HG03066 (cell line): ENCODE results near the gene CARD14.
"Not testable (repeated sequence)": the region's sequence is repeated elsewhere in the genome, so short reads cannot be mapped to it uniquely, and the experiment has no call there.

Source experiments
- ATAC-seq: cut with Tn5 transposase; IDR thresholded peaks from one replicate; pipeline ENCODE4 v1.9.1; 2021; ENCODE audit warnings: low read depth; ENCODE audit not compliant: unreplicated experiment

Gene CARD14

DNA sequence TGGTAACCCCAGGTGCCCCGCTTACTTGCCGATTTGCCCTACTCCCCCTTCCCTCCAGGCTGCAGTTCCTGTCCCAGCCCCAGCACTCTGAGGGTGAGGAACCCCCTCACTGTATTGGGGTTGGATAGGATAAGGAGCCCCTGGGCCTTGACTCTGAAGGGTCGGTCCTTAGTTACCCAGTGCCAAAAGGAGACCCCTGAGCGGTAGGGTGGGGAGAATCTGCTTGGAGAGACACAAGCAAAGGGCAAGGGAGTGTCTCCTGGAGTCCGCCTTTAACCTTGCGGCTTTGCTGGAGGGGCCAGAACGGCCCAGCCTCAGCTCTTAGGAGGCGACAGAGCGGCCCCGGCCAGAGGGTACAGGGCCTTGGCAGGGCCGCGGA, 13.0 kb downstream of the CARD14 start:
- no peak for ATAC-seq

DNA sequence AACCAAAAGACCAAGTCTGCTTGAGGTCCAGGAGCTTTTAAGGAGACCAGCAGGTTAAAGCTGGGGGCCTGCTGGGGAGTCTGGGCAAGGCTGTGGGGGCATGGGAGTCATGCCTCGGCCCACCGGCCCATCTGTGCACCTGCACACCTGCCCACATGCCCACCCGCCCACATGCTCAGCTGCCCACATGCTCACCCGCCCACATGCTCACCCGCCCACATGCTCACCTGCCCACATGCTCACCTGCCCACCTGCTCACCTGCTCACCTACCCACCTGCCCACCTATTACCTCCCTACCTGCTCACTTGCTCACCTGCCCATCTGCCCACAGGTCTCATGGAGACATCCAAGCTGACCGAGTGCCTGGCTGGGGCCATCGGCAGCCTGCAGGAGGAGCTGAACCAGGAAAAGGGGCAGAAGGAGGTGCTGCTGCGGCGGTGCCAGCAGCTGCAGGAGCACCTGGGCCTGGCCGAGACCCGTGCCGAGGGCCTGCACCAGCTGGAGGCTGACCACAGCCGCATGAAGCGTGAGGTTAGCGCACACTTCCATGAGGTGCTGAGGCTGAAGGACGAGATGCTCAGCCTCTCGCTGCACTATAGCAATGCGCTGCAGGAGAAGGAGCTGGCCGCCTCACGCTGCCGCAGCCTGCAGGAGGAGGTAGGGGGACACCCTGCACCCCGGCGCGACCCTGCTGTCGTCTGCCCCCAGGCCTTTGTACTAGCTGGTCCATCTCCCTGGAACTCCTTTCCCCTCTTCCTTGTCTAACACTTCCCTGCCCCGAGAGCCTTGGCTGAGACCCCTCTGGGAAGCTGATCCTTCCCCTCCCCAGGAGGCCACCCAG, 14.0 kb downstream of the CARD14 start:
- no peak for ATAC-seq

DNA sequence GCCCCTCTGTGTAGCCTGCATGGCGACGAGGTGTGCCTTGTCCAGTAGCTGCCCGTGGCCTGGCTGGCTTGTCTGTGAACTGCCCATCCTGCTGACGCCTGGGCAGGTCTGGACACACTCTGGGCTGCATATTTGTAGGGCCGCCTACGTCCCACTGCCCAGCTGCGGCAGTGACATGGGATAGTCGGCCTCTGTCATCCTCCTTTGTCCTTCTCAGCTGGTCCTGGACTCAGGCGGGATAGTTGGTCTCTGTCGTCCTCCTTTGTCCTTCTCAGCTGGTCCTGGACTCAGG, 14.5 kb downstream of the CARD14 start:
- ATAC-seq = no peak

DNA sequence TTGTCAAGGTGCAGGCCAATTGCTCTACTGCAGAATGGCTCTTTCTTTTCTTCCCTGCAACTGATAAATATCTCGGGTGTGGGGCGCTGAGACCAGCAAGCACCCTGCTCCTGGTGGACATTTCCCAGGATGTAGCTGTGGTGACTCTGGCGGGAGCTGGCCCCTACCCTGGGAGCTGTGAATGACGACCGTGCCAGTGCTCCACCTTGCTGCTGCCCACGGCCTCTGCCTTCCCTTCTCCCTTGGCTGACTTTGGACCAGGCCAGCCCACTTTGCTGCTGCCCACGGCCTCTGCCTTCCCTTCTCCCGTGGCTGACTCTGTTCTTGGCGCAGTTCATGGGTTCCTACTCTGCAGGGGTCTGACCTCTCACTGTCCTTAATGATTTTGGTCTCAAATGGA, 16.1 kb downstream of the CARD14 start:
- no peak for ATAC-seq

DNA sequence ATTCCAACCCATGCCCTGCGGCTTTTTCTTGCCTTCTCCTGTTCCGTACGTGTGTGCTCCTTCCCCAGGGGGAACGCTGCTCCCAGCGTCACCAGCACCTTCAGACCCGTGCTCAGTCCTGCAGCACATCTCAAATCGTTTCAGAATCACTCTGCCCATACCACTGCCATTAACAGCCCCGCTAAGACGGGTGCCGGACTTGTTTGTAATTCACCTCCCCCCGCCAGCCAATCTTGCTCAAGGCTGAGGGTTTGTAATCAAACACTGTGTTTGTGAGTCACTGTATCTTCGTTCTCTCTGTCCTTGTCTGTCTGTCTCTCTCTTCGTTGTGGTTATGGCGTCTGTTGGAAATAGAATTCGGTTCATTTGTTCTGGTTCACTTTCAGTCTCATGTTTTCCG, 17.3 kb downstream of the CARD14 start:
- no peak for ATAC-seq

DNA sequence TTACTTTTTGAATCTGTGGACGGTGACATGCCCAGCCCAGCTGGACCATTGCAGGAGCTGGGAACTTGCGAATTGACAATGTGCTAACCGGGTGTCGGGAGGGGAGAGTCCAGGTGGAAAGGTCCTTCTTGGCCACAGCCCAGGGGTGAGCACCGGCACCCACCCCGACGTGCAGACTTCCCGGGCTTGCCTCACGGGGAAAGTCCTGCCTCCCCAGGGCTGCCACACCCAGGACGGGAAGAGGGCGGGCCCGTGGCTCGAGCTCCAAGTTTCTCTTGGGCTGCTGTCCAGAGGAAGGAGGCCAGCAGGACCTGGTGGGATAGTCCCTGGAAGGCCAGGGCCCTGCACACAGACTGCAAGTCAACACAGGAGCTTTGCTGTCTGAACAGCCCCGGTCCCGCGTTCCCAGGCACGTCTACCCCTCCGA, 17.7 kb downstream of the CARD14 start:
- no peak for ATAC-seq

DNA sequence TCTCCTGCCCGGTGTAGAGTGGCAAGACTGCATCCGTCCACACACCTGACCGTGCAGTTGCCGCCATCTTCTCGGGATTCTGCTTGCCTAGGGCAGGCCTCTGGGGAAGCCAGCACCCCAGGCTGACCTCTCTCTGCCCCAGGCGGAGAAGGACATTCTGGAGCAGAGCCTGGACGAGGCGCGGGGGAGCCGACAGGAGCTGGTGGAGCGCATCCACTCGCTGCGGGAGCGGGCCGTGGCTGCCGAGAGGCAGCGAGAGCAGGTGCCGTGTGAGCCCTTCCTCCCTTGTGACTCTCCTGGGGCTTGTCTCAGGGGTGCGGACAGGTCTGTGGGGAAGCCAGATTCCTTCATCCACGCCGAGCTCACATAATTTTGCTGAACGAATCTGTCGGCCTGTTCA, 19.8 kb downstream of the CARD14 start:
- ATAC-seq = no peak

DNA sequence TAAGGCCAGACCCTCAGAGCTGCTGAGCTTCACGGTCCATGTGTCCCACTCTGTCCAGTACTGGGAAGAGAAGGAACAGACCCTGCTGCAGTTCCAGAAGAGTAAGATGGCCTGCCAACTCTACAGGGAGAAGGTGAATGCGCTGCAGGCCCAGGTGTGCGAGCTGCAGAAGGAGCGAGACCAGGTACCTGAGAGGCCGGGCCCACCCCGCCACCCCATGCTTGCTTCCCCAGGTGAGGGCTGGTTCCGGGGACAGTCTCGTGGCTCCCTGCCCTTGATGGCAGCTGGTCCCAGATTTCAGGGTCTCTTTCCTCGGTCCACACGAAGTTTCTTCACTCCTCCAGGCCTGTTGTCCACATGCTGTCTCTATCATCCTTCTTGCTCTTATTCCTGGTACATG, 20.9 kb downstream of the CARD14 start:
- ATAC-seq = no peak

DNA sequence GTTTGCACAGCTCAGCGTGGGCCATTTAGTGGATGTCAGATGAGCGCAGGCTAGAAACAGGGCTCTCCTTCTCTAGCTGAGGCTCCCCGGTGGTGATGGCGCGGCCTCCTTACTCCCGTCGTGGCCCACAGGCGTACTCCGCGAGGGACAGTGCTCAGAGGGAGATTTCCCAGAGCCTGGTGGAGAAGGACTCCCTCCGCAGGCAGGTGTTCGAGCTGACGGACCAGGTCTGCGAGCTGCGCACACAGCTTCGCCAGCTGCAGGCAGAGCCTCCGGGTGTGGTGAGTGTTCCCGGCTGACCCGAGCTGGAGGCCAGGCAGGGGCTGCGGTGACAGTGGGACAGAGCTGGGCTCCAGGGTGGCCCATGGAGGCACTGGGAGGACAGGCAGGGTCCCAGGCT, 21.4 kb downstream of the CARD14 start:
- no peak for ATAC-seq

DNA sequence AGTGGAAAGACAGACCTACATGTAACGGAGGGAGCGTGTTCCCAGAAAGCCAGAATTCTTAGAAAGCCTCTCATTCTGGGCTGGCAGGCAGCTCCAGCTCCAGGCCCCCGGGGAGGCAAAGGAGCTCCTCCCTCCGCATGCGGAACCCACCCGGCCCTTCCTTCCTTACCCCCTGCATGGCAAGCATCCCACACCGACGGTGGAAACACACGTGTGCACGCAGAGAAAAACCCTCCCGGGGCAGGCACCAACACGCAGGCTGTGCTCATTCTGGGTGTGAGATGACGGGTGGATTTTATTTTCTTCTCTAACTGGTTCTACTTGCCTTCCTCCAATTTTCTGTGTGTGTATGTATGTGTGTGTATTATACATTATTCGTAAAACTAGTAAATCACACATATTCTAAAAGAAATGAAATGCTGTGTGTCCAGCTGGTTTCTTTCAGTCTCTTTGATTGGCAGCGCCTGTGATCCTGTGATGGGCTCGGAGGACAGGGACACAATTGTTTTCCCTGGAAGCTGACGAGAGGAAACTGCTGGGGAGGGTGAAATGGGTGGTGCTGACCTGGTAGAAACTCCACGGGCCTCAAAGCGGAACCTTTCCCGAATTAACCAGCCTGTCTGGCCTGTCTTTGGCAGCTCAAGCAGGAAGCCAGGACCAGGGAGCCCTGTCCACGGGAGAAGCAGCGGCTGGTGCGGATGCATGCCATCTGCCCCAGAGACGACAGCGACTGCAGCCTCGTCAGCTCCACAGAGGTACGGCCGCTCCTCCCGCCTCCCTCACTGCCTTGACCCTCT, 22.2 kb downstream of the CARD14 start:
- ATAC-seq = no peak

DNA sequence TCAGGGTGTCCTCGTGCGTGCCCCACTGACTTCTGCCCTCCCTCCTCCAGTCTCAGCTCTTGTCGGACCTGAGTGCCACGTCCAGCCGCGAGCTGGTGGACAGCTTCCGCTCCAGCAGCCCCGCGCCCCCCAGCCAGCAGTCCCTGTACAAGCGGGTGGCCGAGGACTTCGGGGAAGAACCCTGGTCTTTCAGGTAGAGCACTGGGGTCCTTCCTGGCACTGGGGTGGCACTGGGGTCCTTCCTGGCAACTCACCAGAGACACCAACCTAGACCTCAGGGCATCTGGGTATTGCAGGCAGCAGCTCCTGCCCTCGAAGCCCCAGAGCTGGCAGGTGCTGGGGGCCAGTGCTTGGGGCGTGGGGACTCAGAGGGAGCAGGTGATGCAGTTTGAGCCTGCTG, 25.3 kb downstream of the CARD14 start:
- ATAC-seq = no peak

DNA sequence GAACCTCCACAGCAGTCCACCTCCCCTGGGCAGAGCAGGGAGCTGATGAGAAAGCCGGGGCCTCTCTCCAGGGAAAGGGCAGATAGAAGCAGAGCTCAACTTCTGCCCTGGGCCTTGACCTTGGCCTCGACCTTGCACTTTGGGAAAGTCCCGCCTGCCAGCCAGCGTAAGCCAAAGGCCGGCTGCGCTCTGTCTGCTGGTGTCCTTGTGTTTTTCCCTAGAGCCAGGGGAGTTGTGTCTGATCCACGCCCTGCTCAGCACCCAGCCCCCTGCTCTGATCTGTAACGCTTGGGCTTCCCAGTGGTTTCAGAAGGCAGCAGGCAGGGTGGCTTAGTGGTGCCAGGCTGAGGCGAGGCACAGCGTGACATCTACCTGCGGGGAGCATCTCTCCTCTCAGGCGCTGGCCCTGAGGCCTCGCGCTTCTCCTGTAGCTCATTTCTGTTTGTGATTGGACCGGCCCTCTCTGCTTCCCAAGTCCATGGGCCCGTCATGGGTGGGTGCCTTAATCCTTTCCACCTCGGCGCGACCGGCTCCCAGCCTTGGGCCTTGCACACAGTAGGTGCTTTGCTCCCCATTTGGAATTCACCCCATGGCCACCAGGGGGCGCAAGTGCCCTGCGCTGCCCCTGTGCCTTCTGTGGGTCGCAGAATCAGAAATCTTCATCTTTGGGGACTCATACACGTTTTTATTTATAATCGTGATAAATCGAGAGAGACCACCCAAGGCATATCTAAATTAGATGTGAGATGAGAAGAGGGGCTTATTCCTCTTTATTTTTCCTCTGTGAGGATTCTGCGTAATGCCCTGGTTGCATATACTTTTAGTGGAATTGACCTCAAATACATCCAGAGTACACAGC, 26.1 kb downstream of the CARD14 start:
- no peak for ATAC-seq

DNA sequence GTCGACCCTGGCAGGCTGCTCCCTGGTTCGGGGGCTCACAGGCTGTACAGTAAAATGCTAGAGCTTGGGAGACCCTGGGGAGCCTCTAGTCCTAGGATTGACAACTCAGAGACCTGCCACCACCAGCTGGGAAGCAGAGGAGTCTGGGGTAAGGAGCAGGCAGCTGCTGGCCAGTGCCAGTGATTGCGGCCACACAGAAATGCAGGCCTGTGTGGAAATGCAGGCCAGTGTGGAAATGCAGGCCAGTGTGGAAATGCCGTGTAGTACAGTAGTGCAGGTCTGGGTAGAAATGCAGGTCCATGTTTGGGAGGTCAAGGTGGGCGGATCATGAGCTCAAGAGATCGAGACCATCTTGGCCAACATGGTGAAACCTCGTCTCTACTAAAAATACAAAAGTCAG, 26.8 kb downstream of the CARD14 start:
- ATAC-seq = no peak

DNA sequence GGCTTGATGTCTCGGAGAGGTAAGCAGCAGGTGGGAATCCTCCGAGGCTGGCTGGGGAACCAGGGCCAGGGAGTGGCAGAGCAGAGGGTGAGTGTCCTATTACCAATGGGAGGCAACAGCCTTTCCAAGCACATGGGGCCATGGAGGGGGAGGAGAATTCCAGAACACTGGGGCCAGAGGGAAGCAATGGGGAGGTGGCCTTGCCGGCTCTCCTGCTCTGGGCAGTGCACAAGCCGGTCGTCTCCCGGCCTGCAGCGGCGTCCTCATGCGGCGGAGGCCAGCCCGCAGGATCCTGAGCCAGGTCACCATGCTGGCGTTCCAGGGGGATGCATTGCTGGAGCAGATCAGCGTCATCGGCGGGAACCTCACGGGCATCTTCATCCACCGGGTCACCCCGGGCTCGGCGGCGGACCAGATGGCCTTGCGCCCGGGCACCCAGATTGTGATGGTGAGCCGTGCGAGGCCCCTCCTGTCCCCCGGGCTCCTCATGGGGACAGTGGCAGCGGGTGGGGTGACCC, 28.4 kb downstream of the CARD14 start:
- ATAC-seq = no peak

DNA sequence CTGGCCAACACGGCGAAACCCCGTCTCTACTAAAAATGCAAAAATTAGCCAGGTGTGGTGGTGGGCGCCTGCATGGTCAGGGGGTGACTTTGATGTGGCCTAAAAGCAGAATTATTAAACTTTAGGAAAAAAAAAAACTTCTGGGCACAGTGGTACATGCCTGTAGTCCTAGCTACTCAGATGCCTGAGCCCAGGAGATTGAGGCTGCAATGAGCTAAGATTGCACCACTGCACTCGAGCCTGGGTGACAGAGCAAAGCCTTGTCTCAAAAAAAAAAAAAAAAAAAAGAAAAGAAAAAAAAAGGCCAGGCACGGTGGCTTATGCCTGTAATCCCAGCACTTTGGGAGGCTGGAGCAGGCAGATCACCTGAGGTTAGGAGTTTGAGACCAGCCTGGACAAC, 29.5 kb downstream of the CARD14 start:
- not testable (repeated sequence) for ATAC-seq

DNA sequence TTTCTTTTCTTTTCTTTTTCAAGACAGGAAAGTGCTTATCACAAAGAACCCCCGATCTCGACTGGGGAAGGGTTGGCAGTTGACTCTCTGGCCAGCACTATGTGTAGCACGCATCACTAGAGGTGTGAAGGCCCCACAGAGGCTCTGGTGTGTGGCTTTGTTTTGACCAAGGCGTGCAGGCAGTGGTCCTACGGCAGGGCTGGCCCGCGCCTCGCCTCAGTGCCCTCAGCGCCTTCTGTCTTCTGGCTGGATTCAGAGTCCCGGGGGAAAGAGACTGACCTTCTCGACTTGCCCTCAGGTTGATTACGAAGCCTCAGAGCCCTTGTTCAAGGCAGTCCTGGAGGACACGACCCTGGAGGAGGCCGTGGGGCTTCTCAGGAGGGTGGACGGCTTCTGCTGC, 31.6 kb downstream of the CARD14 start:
- ATAC-seq = no peak

DNA sequence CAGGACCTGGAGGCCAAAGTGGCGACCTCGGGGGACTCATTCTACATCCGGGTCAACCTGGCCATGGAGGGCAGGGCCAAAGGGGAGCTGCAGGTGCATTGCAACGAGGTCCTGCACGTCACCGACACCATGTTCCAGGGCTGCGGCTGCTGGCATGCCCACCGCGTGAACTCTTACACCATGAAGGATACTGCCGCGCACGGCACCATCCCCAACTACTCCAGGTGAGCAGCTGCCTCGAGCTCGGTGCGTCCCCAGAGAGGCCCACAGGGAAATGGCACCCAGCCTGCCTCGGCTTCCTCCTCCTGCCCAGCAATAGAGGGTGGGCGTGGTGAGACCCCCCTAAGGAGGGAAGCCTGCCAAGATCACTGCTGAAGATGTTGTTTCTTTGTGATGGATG, 32.4 kb downstream of the CARD14 start:
- no peak for ATAC-seq

DNA sequence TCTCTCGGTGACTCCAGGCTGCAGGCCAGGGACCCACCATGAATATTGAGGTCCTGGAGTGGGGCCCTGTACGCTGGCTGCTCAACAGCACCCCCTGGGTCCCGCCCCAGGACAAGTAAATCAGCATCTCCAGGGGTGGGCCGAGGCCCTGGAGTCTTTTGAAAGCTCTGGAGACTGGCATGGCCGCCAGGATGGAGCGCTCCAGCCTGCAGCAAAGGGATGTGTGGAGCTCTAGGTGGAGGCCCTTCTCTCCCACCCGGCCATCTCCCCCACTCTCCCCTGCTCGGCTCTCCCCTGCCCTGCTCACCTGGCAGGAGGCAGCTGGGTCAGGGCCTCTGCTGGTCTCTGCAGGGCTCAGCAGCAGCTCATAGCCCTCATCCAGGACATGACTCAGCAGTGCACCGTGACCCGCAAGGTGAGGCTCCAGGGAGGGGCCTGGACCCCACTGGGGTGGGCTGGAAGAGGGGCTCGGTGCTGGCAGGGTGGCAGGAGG, 33.7 kb downstream of the CARD14 start:
- no peak for ATAC-seq

DNA sequence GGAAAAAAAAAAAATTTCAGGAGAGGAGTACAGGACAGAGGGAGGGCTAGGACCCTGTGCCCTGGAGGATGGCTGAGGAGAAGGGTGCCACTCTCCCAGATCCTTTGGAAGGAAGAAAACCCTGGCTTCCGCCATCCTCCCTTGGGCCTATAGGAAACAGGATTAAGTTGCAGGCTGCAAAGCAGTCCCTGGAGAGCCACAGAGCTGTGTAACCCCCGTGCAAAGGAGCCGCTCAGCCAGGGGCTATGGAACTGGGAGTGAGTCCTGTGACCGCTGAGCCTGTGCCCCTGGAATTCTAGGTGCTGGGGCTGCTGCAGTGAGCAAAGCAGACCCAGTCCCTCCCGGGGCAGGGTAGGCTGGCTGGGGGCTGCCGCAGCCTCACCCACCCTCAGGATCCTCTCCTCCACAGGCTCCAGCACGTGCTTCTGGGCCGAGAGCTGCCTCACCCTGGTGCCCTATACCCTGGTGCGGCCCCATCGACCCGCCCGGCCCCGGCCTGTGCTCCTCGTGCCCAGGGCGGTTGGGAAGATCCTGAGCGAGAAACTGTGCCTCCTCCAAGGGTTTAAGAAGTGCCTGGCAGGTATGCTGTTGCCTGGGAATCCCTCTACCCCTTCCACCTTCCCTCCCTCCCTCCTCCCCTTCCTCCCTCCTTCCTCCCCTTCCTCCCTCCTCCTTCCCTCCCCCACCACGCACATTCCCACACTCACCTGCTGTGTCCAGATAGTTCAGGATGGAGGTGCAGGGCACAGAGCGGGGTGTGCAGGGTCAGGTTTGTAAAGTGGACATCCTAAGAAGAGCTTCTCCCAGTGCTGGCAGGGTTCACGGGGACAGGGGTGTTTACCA, 35.0 kb downstream of the CARD14 start:
- no peak for ATAC-seq

DNA sequence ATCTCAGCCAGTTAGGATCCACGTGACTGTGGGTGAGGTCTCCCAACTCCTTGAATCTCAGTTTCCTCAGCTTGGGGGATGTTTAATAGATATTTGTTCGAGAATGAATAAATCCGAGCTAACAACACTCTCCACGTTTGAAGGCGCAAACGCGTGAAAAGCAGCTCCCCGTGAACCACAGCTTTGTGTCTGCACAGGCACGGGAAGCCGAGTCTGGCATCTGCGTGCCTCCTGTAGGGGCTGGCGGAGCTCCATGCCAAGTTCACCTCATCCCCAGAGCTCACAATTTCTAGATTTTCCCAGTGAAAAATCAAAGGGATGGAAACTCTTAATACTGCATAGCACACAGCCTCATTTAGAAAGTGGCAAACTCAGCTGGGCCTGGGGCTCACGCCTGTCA, 36.0 kb downstream of the CARD14 start:
- no peak for ATAC-seq
